Parathyroid adenoma (tissue), 2 donors: Measurements from ENCODE around the gene TMTC2.

ENCODE experiments used
- H2AFZ ChIP-seq: fragments of 300-600 bp; sonication (generic); one replicate; pipeline ENCODE4 v1.7.0; 2017; ENCODE audit warnings: antibody characterized with exemption, mild to moderate bottlenecking
- H3K27ac ChIP-seq: fragments of 300-600 bp; sonication (generic); one replicate; pipeline ENCODE4 v1.7.0; 2017
- H3K27me3 ChIP-seq: fragments of 300-600 bp; sonication (generic); one replicate; pipeline ENCODE4 v1.7.0; 2017; ENCODE audit warnings: low read length; ENCODE audit not compliant: control insufficient read depth, insufficient read depth
- H3K36me3 ChIP-seq: fragments of 300-600 bp; sonication (generic); one replicate; pipeline ENCODE4 v1.7.0; 2017; ENCODE audit warnings: low read length; ENCODE audit not compliant: control insufficient read depth, insufficient read depth
- H3K4me1 ChIP-seq: fragments of 300-600 bp; sonication (generic); one replicate; pipeline ENCODE4 v1.7.0; 2017; ENCODE audit warnings: control low read depth
- H3K4me2 ChIP-seq: fragments of 300-600 bp; sonication (generic); one replicate; pipeline ENCODE4 v1.7.0; 2017; ENCODE audit warnings: low read length
- H3K4me3 ChIP-seq: fragments of 300-600 bp; sonication (generic); one replicate; pipeline ENCODE4 v1.7.0; 2017; ENCODE audit warnings: low read depth, low read length
- H3K79me2 ChIP-seq: fragments of 300-600 bp; sonication (generic); one replicate; pipeline ENCODE4 v1.7.0; 2017; ENCODE audit warnings: control low read depth
- H3K9ac ChIP-seq: fragments of 300-600 bp; sonication (generic); one replicate; pipeline ENCODE4 v1.7.0; 2017; ENCODE audit warnings: mild to moderate bottlenecking
- H3K9me3 ChIP-seq: fragments of 300-600 bp; sonication (generic); one replicate; pipeline ENCODE4 v1.7.0; 2017; ENCODE audit warnings: low read length; ENCODE audit not compliant: control insufficient read depth
- CTCF ChIP-seq: fragments of 300-600 bp; sonication (generic); IDR thresholded peaks from one replicate; pipeline ENCODE4 v1.7.0; 2017; ENCODE audit warnings: antibody characterized with exemption, mild to moderate bottlenecking
- donor health status: primary hyperparathyroidism.

The TMTC2 gene

GRCh38 chr12:82723093-82723492 lies 36.4 kb downstream of the TMTC2 start:
- no peak overlapping the region for H2AFZ ChIP-seq
- H3K36me3 ChIP-seq = no peaks in the 10 kb centered on the region
- H3K4me3 ChIP-seq = no peak overlapping the region
- no peak overlapping the region for H3K4me2 ChIP-seq
- no peak overlapping the region for H3K9ac ChIP-seq
- H3K79me2 ChIP-seq = no peaks in the 10 kb centered on the region
- TF ChIP-seq CTCF = no peak
- H3K9me3 ChIP-seq = no peaks in the 10 kb centered on the region
- H3K27ac ChIP-seq = no peak overlapping the region
- no peaks in the 10 kb centered on the region for H3K27me3 ChIP-seq
- H3K4me1 ChIP-seq = no peaks in the 10 kb centered on the region

- no peak overlapping the region for H3K4me3 ChIP-seq
- H3K9ac ChIP-seq = no peak overlapping the region
- no peak for TF ChIP-seq CTCF
- H3K36me3 ChIP-seq = no peaks in the 10 kb centered on the region
- H3K27ac ChIP-seq = no peak overlapping the region
- no peaks in the 10 kb centered on the region for H3K79me2 ChIP-seq
- H2AFZ ChIP-seq = no peak overlapping the region
- no peaks in the 10 kb centered on the region for H3K4me1 ChIP-seq
- H3K9me3 ChIP-seq = no peaks in the 10 kb centered on the region
- no peak overlapping the region for H3K4me2 ChIP-seq
- no peaks in the 10 kb centered on the region for H3K27me3 ChIP-seq
Measured at GRCh38 chr12:82723891-82724290, 37.2 kb downstream of the TMTC2 start.

GRCh38 chr12:82725741-82726140 lies 39.0 kb downstream of the TMTC2 start:
- H3K27ac ChIP-seq = no peak overlapping the region
- H3K4me1 ChIP-seq = no peaks in the 10 kb centered on the region
- H3K4me2 ChIP-seq = no peak overlapping the region
- H3K36me3 ChIP-seq = no peaks in the 10 kb centered on the region
- H2AFZ ChIP-seq = no peak overlapping the region
- no peak for TF ChIP-seq CTCF
- H3K79me2 ChIP-seq = no peaks in the 10 kb centered on the region
- no peaks in the 10 kb centered on the region for H3K27me3 ChIP-seq
- no peak overlapping the region for H3K9ac ChIP-seq
- no peaks in the 10 kb centered on the region for H3K9me3 ChIP-seq
- no peak overlapping the region for H3K4me3 ChIP-seq

- Histone ChIP-seq H3K4me2 (no peak overlapping the region), H3K36me3 (no peaks in the 10 kb centered on the region), H3K27ac (no peak overlapping the region), H3K9me3 (no peaks in the 10 kb centered on the region), H3K79me2 (no peaks in the 10 kb centered on the region), H3K9ac (no peak overlapping the region), H3K27me3 (no peaks in the 10 kb centered on the region), H2AFZ (no peak overlapping the region), H3K4me3 (no peak overlapping the region), H3K4me1 (no peaks in the 10 kb centered on the region)
- TF ChIP-seq CTCF = no peak
Measured at GRCh38 chr12:82727886-82728285, 41.2 kb downstream of the TMTC2 start.

GRCh38 chr12:82728710-82729109 lies 42.0 kb downstream of the TMTC2 start:
- Histone ChIP-seq H3K9ac (no peak overlapping the region), H2AFZ (no peak overlapping the region), H3K4me1 (no peaks in the 10 kb centered on the region), H3K4me3 (no peak overlapping the region), H3K79me2 (no peaks in the 10 kb centered on the region), H3K36me3 (no peaks in the 10 kb centered on the region), H3K4me2 (no peak overlapping the region), H3K27ac (no peak overlapping the region), H3K9me3 (no peaks in the 10 kb centered on the region), H3K27me3 (no peaks in the 10 kb centered on the region)
- no peak for TF ChIP-seq CTCF
